ENCODE results near the gene NSDHL.

GRCh38 chrX:152842772-152843338, 12.0 kb downstream of the NSDHL start:
- no peak for TF ChIP-seq CTCF (IDR thresholded peaks at IDR 0.05; ENCODE audit: insufficient read depth, low read length)
- no peak for TF ChIP-seq POLR2AphosphoS5 (IDR thresholded peaks at IDR 0.05; ENCODE audit: low read depth)

Measured in HL-60 (cell line).